Right lung (tissue), 10 donors: ENCODE data around the gene LAP3. TPM values are rescaled to one million over a fixed set of nuclear protein-coding genes. Genes with fewer than 3 reads are reported as not detected.
"Not testable (repeated sequence)": the region's sequence is repeated elsewhere in the genome, so short reads cannot be mapped to it uniquely, and the experiment has no call there.

Source experiments
- DNase-seq, 2 donors: peaks; one replicate each; pipeline ENCODE4 v3.0.0-alpha.2; 2013
- long read RNA-seq, 8 donors: transcript quantifications; one replicate each; lab custom pipeline, GENCODE V29; 2026
- polyA plus RNA-seq, 5 donors: library from polyadenylated mRNA; unstranded; fragments of 120-200 nt; gene quantifications; one replicate each; pipeline versions ENCODE4 v1.2.1 to v1.2.3, GENCODE V29; 2013; ENCODE audit warnings: inconsistent platforms in 1 of 5, low replicate concordance in 1 of 5; ENCODE audit not compliant: insufficient read length in 5 of 5, insufficient read depth in 1 of 5

The LAP3 gene
- 10 to 100 TPM; 63.9 to 72.8 (median 68.2) TPM for polyA plus RNA-seq
- long read RNA-seq, donor 1, transcript LAP3-201 (13 exons, 2,213 nt) = major isoform, 18 of 21 reads
- long read RNA-seq, donor 1, partial matches to known transcripts = 0 of 21 reads
- long read RNA-seq, donor 1, other reads (novel, unspliced or antisense) = 0 of 21 reads
- long read RNA-seq, donor 2, transcript LAP3-201 (13 exons, 2,213 nt) = major isoform, 12 of 18 reads
- long read RNA-seq, donor 2, partial matches to known transcripts = 6 of 18 reads
- long read RNA-seq, donor 2, other reads (novel, unspliced or antisense) = 0 of 18 reads
- long read RNA-seq, donor 3, transcript LAP3-201 (13 exons, 2,213 nt) = major isoform, 15 of 17 reads
- long read RNA-seq, donor 3, partial matches to known transcripts = 0 of 17 reads
- long read RNA-seq, donor 3, other reads (novel, unspliced or antisense) = 0 of 17 reads
- long read RNA-seq, donor 4, transcript LAP3-201 (13 exons, 2,213 nt) = major isoform, 9 of 17 reads
- long read RNA-seq, donor 4, partial matches to known transcripts = 7 of 17 reads
- long read RNA-seq, donor 4, other reads (novel, unspliced or antisense) = 0 of 17 reads
- long read RNA-seq, donor 5, transcript LAP3-201 (13 exons, 2,213 nt) = major isoform, 17 of 33 reads
- long read RNA-seq, donor 5, partial matches to known transcripts = 13 of 33 reads
- long read RNA-seq, donor 5, other reads (novel, unspliced or antisense) = 0 of 33 reads
- long read RNA-seq, donor 6, transcript LAP3-201 (13 exons, 2,213 nt) = major isoform, 20 of 30 reads
- long read RNA-seq, donor 6, partial matches to known transcripts = 10 of 30 reads
- long read RNA-seq, donor 6, other reads (novel, unspliced or antisense) = 0 of 30 reads
- long read RNA-seq, donor 7, transcript LAP3-201 (13 exons, 2,213 nt) = major isoform, 23 of 24 reads
- long read RNA-seq, donor 7, partial matches to known transcripts = 0 of 24 reads
- long read RNA-seq, donor 7, other reads (novel, unspliced or antisense) = 0 of 24 reads
- long read RNA-seq, donor 8, transcript LAP3-201 (13 exons, 2,213 nt) = major isoform, 6 of 8 reads
- long read RNA-seq, donor 8, partial matches to known transcripts = 0 of 8 reads
- long read RNA-seq, donor 8, other reads (novel, unspliced or antisense) = 0 of 8 reads

GRCh38 chr4:17576932-17577664 lies at the start of gene LAP3:
Gene LAP3, plus strand, starts transcription at chr4:17577198. Its CDS starts 268 bp downstream, at chr4:17577466.
- DNase-seq = peak; percentile 96 to 98

GRCh38 chr4:17528551-17529165 lies 48.3 kb upstream of the LAP3 start:
- no peak for DNase-seq

DNA sequence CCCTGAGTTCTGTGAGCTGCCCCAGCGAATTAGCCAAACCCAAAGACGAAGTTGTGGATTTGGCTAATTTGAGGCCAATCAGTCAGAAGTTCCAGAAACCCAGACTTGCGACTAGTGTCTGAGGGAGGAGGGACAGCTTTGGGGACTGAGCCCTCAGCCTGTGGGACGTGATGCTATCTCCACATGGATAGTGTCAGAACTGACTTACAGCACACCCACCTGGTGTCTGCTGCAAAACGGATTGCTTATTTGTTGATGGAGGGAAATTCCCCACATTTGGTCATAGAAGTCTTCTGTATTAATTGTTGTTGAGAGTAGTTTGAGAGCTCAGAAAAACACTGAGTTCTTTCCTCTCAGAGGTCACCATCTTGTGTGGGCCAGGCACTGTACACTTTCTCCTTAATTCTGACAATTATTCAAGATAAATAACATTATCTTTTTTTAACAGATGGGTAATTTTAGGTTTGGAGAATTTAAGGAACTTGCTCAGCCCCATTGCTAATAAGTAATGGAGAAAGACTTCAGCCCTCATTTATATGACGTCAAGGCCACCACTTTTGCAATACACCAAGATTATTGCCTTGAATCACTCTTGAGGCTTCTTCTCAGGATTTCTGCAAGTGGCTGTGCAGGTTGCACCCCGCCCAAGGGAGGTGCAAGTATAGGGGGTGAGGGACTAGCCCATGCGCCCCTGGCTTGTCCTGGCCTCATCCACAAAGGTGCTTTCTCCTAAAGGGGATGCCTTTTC lies 45.3 kb upstream of the LAP3 start:
- DNase-seq = no peak

DNA sequence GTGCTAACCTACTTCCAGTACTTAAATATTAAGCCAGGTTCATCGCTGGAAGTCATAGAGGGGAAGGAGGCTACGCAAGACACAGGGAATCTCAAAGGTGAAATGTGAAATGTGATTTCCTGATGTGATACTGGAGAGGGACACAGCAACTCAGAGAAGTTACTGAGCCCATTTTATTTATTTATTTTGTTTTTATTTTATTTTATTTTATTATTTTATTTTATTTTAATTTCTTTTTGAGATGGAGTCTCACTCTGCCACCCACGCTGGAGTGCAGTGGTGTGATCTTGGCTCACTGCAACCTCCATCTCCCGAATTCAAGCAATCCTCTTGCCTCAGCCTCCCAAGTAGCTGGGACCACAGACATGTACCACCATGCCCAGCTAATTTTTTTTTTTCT lies 42.3 kb upstream of the LAP3 start:
- DNase-seq = no peak

GRCh38 chr4:17535242-17535641 lies 41.8 kb upstream of the LAP3 start:
- DNase-seq = no peak

- no peak for DNase-seq
Measured at GRCh38 chr4:17535906-17536305, 41.1 kb upstream of the LAP3 start.

DNA sequence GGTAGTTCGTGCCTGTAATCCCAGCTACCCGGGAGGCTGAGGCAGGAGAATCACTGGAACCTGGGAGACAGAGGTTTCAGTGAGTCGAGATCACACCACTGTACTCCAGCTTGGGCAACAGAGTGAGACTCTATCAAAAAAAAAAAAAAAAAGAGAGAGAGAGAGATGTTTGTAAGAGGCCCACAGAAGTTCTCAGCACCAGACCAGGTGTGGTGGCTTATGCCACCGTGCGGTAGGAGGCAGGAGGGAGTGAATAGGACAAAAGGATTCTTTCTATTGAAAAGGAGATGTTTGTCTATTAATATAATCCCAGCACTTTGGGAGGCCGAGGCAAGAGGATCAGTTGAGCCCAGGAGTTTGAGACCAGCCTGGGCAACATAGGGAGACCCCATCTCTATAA lies 39.9 kb upstream of the LAP3 start:
- DNase-seq = not testable (repeated sequence)

DNA sequence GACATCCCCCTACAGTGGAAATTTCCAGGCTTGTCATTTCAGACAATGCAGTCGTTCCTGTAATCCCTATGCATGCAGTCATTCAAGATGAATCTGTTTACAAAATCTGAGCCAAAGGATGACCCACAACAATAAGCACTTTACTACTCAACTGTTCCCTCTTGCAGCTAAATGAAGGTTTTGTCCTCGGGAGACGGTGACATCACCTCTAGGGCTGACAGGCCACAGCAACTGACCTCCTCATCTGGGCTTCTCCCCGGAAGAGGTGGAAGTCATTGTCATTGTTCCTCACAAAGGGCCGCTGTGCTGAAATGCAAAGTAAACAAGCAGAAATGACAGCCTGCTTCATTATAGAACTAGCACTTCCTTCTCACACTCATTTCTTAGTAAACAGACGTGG lies 32.8 kb upstream of the LAP3 start:
- no peak for DNase-seq

GRCh38 chr4:17544831-17545234 lies 32.2 kb upstream of the LAP3 start:
- peak in 1 of 2 donors; percentile 18 for DNase-seq

DNA sequence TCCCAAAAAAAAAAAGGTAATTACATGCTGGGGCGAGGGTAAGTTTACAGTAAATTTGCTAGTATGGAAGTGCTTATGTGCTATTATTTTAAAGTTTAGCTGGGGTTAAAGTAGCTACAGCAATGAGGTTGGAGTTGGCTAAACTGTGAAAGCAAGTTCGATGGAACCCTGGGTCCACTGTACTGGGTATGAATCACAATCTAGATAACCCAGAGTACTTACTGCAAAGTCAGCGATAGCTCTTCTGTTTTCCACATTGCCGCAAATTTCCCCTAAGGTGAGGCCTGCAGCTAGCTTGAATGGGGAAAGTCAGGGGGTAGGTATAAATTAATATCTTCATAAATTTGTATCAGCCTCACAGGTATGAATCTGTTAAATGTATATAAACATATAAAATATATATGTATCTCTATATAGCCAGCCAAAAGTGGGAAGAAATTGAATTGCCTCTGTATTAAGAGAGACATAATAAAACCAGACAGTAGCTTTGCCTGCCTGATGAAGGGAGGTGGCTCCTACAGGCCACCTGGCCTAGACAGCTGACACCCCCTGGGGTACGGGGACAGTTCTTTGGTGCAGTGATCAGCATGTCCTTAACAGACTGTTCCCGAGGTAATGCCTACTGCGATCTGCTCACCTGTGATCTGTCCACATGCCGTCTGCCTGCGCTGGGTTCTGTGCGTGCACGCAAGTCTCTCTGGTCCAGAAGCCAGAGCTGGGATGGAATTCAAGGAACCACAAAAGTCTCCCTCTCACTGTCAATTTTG lies 31.4 kb upstream of the LAP3 start:
- DNase-seq = no peak

DNA sequence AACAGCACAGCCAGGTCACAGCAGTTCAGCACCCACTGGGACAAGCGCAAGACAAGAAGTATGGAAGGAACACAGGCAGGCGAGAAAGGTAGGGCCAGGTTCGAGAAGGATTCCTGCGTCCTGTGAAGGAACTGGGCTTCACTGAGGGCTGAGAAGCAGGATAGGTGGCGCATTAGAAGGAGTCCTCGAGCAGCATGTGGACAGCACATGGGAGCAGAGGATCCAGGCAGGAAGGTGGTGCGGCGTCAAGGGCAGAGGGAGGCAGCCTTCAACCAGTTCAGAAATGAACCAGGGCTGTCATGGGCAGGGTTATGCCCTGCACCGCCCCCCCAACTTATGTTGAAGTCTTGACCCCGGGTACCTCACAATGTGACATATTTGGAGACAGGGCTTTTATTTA lies 30.8 kb upstream of the LAP3 start:
- no peak for DNase-seq

DNA sequence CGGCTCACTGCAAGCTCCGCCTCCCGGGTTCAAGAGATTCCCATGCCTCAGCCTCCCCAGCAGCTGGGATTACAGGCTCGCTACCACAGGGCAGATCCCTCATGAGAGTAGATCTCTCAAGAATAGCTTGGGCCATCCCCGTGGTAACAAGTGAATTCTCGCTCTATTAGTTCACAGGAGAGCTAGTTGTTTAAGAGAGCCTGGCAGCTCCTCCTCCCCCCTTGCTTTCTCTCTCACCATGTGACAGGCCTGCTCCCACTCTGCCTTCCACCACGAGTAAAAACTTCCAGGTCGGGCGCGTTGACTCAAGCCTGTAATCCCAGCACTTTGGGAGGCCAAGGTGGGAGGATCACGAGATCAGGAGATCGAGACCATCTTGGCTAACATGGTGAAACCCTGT lies 30.3 kb upstream of the LAP3 start:
- no peak for DNase-seq

GRCh38 chr4:17550549-17550948 lies 26.4 kb upstream of the LAP3 start:
- no peak for DNase-seq

- DNase-seq = no peak
Measured at GRCh38 chr4:17552427-17552826, 24.6 kb upstream of the LAP3 start.

GRCh38 chr4:17554568-17554967 lies 22.4 kb upstream of the LAP3 start:
- DNase-seq = no peak

DNA sequence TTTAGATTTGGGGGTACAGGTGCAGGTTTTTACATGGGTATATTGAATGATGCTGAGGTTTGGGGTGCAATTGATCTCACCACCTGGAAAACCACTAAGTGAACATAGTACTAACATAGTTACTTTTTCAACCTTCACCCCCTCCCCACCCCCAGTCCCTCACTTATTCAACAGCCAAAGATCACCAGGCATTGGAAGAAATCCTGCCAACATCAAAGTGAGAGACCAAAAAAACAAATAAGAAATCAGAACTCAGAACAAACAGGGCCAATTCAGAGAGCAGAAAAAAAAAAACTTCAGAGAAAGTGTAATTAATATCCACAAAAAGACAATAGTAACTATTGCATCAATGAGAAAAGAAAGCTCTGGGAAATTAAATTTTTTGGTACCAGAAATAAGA lies 20.5 kb upstream of the LAP3 start:
- no peak for DNase-seq

- DNase-seq = no peak
Measured at GRCh38 chr4:17557880-17558279, 19.1 kb upstream of the LAP3 start.

GRCh38 chr4:17558941-17559708 lies 17.9 kb upstream of the LAP3 start:
- no peak for DNase-seq

- no peak for DNase-seq
Measured at GRCh38 chr4:17559709-17560048, 17.3 kb upstream of the LAP3 start.
